Esophagus squamous epithelium (tissue), 4 donors: Measurements from ENCODE around the gene ZNF516.

ENCODE experiments used
- CTCF ChIP-seq, 6 experiments: fragments of 450-650 bp in 4 of 6; fragments of 200-600 bp in 2 of 6; sonication (generic) in 2 of 6; IDR thresholded peaks; one replicate each; pipeline ENCODE4 v1.5.1; 2016 to 2019; ENCODE audit warnings: antibody characterized with exemption in 6 of 6, mild to moderate bottlenecking in 4 of 6, moderate library complexity in 4 of 6
- POLR2A ChIP-seq, 4 donors: fragments of 450-650 bp; IDR thresholded peaks; one replicate each; pipeline ENCODE4 v1.6.1; 2017; ENCODE audit warnings: antibody characterized with exemption in 4 of 4, mild to moderate bottlenecking in 4 of 4, moderate library complexity in 3 of 4

GRCh38 chr18:76491473-76491775 lies 3.6 kb downstream of the ZNF516 start:
- TF ChIP-seq CTCF (IDR thresholded peaks at IDR 0.05) = no peak
- no peak for TF ChIP-seq POLR2A (IDR thresholded peaks at IDR 0.05)
